ENCODE measurements around the gene IL25. TPM values are rescaled to one million over a fixed set of nuclear protein-coding genes. Genes with fewer than 3 reads are reported as not detected.

The IL25 gene
- total and polyA plus RNA-seq, 10 of the 15 experiments (the other 5 are each of a cell fraction or from before 2014, with no cell fraction given), result not detected

DNA sequence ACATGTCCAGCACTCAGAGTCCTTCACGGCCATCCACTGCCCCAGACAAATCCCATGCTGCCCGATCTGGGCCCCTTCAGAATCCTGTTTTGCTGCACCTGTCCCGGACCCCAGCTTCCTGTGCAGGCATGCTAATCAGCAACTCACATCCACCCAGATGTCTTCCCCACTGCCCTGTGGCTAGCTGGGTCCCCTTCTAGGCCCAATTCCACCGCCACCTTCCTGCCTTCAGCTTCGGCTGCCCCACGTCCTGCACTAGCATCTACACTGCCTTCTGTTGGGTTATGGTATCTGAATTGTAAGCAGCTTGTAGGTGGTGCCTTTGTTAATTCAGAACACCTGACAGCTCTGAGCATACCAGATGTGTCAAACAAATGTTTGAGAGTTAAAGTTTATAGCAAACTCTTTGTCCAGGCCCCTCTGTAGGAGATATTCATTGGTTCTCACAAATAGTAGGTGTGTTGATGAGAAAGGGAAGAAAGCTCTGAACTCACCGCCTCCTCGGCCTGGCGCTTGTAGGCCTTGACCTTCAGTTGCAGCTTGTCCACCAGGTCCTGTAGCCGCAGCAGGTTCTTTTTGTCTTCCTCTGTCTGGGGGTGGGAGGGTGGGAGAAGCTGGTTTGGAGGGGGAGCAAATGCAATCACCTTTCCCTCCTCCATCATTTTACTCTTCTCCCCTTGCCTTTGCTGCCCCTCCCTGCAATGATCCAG, 10.3 kb downstream of the IL25 start:
- H3K9me3 ChIP-seq (replicated peaks; ENCODE audit: control insufficient read depth, insufficient read depth, low read length), result no peaks in the 10 kb centered on the region
- H3K79me2 ChIP-seq (ENCODE audit: control insufficient read depth, insufficient read depth, low read length), result no peaks in the 10 kb centered on the region
- H4K20me1 ChIP-seq (ENCODE audit: control insufficient read depth, insufficient read depth), result no peaks in the 10 kb centered on the region
- intact Hi-C loops (cut with micrococcal nuclease; ENCODE audit: unreplicated experiment), result no loop called here
- no peak for FAIRE-seq
- no peaks in the 10 kb centered on the region for H3K27me3 ChIP-seq (replicated peaks in 1 of 2; ENCODE audit: control insufficient read depth in 2 of 2, insufficient read depth in 2 of 2, low read length in 1 of 2)
- no peak overlapping the region for H3K27ac ChIP-seq (ENCODE audit: control insufficient read depth, insufficient read depth)
- ChIA-PET SMC1A (ENCODE audit: uncharacterized antibody, unreplicated experiment) (interaction anchor here (1.2 kb wide), 1 partner anchor 263 kb away, joined by 3 read pairs; no protein-coding TSS in a partner anchor), POLR2A (no interaction called here), RAD21 (ENCODE audit: unreplicated experiment) (interaction anchor here (1.2 kb wide), 1 partner anchor 262 kb away, joined by 3 read pairs; no protein-coding TSS in a partner anchor), CTCF (interaction anchor here (0.7 to 1.8 kb wide), 5 partner anchors 9 to 262 kb away, joined by 3 to 6 read pairs (median 4); no protein-coding TSS in a partner anchor)
- H3K4me3 ChIP-seq, result no peak overlapping the region
- no peak for DNase-seq (ENCODE audit: low read depth, low spot score)
- TF ChIP-seq STAT1 (conservative IDR thresholded peaks at IDR 0.05) (no peak), TCF12 (IDR thresholded peaks at IDR 0.05; ENCODE audit: low read depth, low read length) (no peak), TBL1XR1 (IDR thresholded peaks at IDR 0.05; ENCODE audit: low read depth, low read length) (no peak), CBFB (IDR thresholded peaks at IDR 0.05; ENCODE audit: low read depth) (no peak), STAT3 (IDR thresholded peaks at IDR 0.05; ENCODE audit: low read depth, low read length) (no peak), NFYB (IDR thresholded peaks at IDR 0.05; ENCODE audit: insufficient read depth, low read depth, low read length) (no peak), WRNIP1 (IDR thresholded peaks at IDR 0.05; ENCODE audit: borderline replicate concordance, low read depth, low read length) (no peak), ZNF207 (IDR thresholded peaks at IDR 0.05; ENCODE audit: borderline replicate concordance) (no peak), BRCA1 (IDR thresholded peaks at IDR 0.05; ENCODE audit: low read depth, low read length) (no peak), RUNX3 (IDR thresholded peaks at IDR 0.05; ENCODE audit: low read length) (no peak), ETV6 (conservative IDR thresholded peaks at IDR 0.05 in 1 of 2, IDR thresholded peaks at IDR 0.05 in 1 of 2; ENCODE audit: borderline replicate concordance in 1 of 2, low read depth in 1 of 2) (no peak), NR2F1 (conservative IDR thresholded peaks at IDR 0.05) (no peak), KAT2A (conservative IDR thresholded peaks at IDR 0.05; ENCODE audit: control insufficient read depth, low read depth, low read length) (no peak), EZH2 (IDR thresholded peaks at IDR 0.05; ENCODE audit: borderline replicate concordance, control insufficient read depth, low read depth, low read length) (no peak), IKZF2 (IDR thresholded peaks at IDR 0.05) (no peak), POLR2A (IDR thresholded peaks at IDR 0.05; ENCODE audit: low read depth, low read length) (no peak), MYC (IDR thresholded peaks at IDR 0.05; ENCODE audit: insufficient read depth, insufficient read length, insufficient replicate concordance, low read length, severe bottlenecking) (no peak)
- TF ChIP-seq, protein P1, sequence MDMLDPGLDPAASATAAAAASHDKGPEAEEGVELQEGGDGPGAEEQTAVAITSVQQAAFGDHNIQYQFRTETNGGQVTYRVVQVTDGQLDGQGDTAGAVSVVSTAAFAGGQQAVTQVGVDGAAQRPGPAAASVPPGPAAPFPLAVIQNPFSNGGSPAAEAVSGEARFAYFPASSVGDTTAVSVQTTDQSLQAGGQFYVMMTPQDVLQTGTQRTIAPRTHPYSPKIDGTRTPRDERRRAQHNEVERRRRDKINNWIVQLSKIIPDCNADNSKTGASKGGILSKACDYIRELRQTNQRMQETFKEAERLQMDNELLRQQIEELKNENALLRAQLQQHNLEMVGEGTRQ (IDR thresholded peaks at IDR 0.05; ENCODE audit: borderline replicate concordance, low read depth, low read length), result no peak
- TF ChIP-seq, protein P2, sequence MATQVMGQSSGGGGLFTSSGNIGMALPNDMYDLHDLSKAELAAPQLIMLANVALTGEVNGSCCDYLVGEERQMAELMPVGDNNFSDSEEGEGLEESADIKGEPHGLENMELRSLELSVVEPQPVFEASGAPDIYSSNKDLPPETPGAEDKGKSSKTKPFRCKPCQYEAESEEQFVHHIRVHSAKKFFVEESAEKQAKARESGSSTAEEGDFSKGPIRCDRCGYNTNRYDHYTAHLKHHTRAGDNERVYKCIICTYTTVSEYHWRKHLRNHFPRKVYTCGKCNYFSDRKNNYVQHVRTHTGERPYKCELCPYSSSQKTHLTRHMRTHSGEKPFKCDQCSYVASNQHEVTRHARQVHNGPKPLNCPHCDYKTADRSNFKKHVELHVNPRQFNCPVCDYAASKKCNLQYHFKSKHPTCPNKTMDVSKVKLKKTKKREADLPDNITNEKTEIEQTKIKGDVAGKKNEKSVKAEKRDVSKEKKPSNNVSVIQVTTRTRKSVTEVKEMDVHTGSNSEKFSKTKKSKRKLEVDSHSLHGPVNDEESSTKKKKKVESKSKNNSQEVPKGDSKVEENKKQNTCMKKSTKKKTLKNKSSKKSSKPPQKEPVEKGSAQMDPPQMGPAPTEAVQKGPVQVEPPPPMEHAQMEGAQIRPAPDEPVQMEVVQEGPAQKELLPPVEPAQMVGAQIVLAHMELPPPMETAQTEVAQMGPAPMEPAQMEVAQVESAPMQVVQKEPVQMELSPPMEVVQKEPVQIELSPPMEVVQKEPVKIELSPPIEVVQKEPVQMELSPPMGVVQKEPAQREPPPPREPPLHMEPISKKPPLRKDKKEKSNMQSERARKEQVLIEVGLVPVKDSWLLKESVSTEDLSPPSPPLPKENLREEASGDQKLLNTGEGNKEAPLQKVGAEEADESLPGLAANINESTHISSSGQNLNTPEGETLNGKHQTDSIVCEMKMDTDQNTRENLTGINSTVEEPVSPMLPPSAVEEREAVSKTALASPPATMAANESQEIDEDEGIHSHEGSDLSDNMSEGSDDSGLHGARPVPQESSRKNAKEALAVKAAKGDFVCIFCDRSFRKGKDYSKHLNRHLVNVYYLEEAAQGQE (IDR thresholded peaks at IDR 0.05; ENCODE audit: low read depth, low read length), result no peak
- BruUV-seq (replicated peaks), result no TSS peak
- ATAC-seq, result no peak
- no peaks in the 10 kb centered on the region for H3K36me3 ChIP-seq (ENCODE audit: control insufficient read depth in 2 of 2, insufficient read depth in 2 of 2, low read length in 1 of 2)
- no peak overlapping the region for H2AFZ ChIP-seq (ENCODE audit: control insufficient read depth, low read depth, low read length)
- in situ Hi-C loops (cut with MboI), result loop anchor here (5.0 kb wide), 1 partner anchor 121 kb away; no protein-coding TSS in a partner anchor
- H3K9ac ChIP-seq (ENCODE audit: control insufficient read depth, insufficient read depth, low read length), result no peak overlapping the region
- H3K4me2 ChIP-seq (ENCODE audit: control insufficient read depth, insufficient read depth), result no peak overlapping the region
- 30% methylated on average over 10 of the region's 10 CpGs for WGBS (ENCODE audit: insufficient coverage, insufficient replicate concordance, low lambda C conversion rate, missing lambda C conversion rate)
- H3K4me1 ChIP-seq (ENCODE audit: control insufficient read depth, insufficient read depth, low read length), result no peaks in the 10 kb centered on the region

All from GM12878 (cell line).